ENCODE data around the gene MACROD2.

Gene MACROD2

DNA sequence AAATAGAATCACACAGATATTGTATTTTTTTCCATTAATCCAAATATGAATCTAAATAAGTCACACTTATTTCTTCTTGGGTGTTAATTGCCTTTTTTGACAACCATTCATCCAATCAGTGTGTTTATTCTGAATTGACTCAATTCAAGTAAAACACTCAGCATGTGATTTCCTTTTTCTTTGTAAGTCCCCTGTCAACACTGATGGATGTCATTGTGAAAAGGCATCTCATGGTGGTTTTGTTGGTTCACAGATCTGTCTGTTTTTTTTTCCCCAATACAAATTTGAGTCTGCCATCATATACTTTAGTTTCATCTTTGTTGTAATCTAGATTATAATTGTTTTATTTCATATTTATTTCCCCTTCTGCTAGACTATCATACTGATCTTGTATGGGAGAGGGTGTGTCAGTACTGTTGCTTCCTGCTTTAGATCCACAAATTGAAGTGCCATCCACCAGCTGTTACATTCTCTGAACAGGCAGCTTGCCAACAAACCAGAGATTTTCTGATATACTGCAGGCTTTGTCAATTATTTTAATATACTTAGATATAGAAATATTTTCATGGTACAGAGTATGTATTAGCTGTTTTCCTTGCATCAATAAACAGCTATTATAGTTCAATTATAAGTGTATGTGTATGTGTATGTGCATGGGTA lies 406.3 kb downstream of the MACROD2 start:
- DNase-seq (ENCODE audit: low read depth in 3 of 3, low spot score in 1 of 3), result no peak

DNA sequence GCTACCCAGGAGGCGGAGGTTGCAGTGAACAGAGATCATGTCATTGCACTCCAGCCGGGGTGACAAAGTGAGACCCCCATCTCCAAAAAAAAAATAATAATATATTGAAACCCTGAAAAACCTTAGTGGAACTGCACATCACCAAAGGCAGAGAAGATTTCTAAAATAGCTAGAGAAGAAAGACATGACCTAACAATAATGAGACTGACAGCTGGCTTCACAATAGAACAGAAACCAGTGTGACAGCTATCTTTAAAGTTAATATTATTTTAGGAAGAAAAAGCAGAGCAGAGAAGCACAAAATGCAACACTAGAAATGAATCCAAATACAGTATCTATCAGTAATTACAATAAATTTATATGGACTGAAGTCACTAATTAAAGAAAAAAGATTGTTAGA lies 409.2 kb downstream of the MACROD2 start:
- no peak for DNase-seq (ENCODE audit: low read depth in 3 of 3, low spot score in 1 of 3)

DNA sequence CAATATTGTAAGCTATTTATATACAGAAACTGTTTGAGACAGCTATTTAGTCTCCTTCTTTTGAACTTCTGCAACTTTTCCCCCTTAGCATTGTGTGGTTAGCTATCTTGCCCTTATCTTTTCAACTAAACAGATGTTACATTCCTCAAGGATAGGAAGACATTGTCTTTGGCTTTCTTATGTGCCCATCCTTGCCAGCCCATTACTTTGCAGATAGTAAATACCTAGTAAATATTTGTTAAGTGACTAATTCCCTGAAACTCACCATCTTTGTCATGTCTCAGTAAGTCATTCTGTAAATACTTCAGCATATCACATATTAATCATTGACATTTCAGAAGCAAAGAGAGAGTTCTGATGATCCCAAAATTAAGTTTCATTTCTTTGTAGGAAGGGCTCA lies 411.2 kb downstream of the MACROD2 start:
- no peak for DNase-seq (ENCODE audit: low read depth in 3 of 3, low spot score in 1 of 3)

DNA sequence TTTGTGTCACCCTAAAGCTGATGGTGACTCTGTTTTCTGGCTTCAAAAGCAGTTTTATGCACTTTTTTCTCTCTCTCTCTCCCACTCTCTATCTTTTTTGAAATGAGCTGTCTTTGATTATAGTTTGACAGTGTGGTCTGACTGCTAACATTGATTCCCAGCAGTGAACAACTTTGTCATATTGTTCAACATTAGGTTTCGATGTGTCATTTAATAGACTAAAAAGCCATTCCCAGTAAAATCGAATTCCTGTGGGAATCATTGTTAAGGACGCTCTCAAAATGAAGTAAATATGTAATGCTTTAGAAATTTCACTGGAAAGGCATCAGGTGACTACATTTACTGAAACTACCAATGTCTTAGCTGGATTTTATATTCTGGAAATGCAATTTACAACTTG lies 412.0 kb downstream of the MACROD2 start:
- DNase-seq (ENCODE audit: low read depth in 3 of 3, low spot score in 1 of 3), result no peak

DNA sequence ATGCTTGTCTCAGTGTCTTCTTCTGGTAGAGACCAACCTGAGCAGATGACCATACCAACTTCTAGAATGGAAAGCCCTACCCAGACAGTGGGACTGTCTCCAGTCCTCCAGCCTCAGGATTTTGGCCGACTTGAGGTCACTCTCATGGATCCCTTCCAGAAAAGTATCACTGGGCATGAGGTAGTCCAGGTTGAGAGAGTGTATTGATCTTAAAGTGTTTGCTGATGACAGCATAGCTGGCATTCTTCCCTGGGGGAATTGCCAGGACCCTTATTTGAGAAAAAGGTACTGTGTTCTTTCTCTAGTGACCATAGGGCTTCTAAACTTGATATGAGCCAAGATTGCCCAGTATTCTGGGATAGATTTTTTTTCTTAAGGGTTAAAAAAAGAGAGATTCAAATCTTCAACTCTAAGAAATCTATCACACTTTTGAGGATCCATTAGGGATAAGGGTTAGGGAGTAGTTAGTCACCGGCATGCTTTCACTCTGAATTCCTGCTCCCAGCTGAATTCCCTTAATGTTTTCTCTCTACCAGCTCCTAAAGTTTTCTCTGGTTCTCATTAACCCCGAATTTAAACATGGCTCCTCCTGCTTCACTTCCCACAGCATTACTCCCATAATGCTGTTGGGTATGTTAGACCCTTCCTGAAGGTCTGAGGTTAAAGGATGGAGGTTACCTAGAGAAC lies 415.7 kb downstream of the MACROD2 start:
- DNase-seq (ENCODE audit: low read depth in 3 of 3, low spot score in 1 of 3), result no peak

DNA sequence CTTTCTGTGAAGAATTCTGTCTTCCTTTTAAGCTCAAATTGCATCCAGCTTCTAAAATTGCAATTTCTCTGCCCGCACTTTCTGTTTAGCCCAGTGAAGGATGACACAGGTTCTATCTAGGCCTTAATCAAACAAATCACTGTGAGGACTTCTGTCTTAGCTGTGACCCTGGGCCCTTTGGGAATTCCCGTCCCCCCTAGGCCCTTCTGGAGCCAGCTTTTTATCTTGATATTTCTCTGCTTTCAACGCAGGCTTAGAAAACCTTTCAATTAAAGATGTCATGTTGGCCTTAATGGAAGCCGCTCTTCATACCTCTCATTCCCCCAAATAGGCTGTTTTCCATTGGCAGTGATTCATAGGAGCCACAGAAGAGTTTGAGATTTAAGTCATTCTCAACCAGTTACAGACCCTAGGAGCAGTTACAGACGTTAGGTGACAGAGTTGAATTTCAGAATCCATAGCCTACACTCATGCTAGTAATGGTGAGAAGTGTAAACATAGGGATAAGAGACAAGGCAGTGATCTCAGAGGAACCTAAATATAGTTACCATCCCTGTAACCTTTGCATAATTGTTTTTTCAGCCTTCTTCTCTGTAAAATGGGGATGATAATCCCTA lies 416.9 kb downstream of the MACROD2 start:
- no peak for DNase-seq (ENCODE audit: low read depth in 3 of 3, low spot score in 1 of 3)

DNA sequence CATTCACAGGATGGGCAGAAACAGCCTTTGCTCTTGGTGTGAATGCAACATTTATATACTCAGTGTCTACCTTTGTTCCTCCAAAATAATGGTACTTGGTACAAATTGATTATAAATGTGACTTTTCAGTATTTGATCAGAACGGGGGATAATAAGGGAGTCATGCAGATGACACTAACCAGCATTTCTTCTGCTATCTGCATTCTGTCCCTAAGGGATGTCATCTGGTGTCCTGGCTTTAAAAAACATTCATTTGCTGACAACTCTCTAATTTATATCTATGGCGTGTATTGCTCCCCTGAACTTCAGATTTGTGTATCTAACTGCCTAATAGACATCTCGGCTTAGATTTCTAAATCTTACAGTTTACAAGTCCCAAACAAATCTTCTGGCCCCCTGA lies 418.5 kb downstream of the MACROD2 start:
- DNase-seq (ENCODE audit: low read depth in 3 of 3, low spot score in 1 of 3), result no peak

DNA sequence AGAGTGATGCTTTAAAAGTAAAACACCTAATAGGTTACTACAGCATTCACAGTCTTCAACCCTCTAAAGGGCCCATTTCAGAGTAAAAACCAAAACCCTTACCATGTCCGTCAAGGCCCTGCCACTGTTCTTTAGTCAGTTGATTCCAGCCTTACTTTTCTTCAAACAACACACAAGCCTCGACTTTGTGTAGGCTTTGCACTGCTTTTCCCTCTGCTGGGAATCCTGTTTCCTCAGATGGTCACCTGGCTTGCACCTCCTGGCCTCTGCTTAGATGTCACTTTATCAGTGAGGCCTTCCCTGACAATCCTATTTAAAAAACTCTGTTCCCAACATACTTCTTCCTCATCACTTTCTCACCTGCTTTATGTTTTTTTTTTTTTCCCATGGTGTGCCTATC lies 419.2 kb downstream of the MACROD2 start:
- DNase-seq (ENCODE audit: low read depth in 3 of 3, low spot score in 1 of 3), result no peak

DNA sequence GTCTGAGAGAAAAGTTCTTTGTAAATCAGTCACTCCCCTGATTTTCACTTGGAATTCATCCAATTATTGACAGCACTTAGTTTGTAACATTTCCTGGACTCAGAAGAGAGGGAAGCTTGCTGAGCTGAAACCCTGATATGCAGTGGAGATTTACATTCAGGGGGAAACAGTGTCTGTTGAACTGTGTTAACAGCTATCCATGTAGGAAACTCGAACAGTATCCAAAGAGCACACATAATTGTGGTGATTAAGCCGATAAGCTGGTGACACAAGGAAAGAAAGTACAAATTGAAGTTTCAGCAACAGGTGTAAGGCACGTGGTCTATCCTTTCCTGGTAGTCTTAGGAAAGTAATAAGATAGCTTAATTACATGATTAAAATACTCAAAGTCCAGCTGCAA lies 420.2 kb downstream of the MACROD2 start:
- no peak for DNase-seq (ENCODE audit: low read depth in 3 of 3, low spot score in 1 of 3)

DNA sequence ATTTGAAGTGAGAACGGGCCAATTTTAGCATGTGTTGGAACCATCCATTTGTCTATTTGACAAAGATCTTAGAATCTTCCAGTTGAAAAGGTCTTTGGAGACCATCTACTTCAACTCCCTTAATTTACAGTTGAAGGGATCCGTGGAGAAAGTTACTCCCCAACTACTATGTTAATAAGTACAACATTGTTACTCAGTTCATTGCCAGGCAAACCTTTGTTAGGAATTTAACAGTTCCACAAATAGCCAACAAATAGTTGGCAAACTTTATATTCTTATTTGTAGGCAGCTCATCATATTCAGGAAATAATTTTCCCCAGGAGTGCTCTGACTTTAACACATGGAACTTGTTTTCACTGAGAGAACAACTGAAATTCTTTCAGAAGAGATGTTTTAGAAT lies 423.1 kb downstream of the MACROD2 start:
- no peak for DNase-seq (ENCODE audit: low read depth in 3 of 3, low spot score in 1 of 3)

DNA sequence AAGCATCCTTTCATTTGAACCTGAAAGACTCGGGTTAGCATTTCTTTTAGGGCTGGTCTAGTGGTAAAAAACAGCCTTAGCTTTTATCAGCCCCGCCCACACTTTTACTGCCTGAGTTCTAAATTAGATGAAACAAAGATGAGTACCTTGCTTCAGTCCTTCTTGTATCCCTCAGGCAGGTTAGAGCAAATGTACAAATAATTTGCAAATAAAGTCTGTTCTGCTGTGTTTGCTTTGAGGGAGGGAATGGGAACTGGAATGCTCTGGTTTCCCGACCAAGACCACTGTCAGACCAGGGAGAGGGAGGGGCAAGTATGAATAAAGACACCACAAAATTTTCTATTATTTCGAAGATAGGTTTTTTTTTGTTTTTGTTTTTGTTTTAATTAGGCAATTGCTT lies 427.6 kb downstream of the MACROD2 start:
- no peak for DNase-seq (ENCODE audit: low read depth in 3 of 3, low spot score in 1 of 3)

DNA sequence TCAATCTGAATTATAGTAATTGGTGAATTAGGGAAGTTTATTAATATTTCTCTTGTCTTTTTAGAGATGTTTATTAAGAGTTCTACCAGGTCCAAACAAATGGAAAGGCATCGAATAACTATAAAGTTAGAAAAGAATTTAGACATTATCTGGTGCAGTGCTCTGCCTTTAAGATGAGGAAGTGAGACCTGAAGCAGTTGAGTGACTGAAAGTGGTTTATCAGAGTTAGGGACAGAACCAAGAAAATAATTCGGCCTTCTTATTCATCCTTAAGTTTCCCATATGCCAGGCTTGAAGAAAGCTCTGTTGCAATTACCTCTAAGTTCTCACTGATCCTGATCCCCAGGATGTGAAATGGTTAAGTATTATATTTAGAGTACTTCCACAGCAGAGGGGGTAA lies 436.3 kb downstream of the MACROD2 start:
- no peak for DNase-seq (ENCODE audit: low read depth in 3 of 3, low spot score in 1 of 3)

DNA sequence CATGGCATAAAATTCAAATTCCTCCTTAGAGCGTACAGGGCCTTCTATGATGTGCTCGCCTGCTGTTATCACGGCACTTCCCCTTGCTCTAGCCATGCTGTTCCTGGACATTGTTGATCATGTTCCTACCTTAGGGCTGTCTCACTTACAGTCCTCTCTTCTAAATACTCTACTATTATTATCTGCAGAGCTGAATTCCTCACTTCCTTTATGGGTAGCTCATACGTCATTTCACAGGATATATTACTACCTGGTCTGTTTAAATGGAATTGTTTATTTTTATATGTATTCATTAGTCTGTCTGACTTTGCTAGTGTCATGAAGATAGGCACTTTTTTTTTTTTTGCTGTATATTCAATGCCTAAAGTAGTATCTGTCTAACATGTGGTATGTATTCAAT lies 436.8 kb downstream of the MACROD2 start:
- DNase-seq (ENCODE audit: low read depth in 3 of 3, low spot score in 1 of 3), result no peak

DNA sequence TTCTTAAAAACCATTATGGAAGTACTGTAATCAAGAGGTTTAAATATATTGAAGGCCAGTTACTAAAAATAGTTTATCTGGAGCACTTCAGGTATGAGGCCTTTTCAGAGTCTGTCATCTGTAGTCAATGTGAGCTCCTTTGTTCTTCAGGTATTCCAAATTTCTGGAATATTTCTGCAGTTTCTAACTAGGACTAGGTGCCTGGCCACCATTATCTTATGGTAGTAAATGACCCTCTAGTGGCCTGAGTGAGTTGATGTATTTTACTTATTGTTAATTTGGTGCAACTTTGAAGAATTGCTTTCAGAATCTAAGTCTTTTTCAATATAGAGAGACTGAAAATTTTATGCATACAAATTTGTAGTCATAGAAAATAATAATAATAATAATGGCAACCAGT lies 437.3 kb downstream of the MACROD2 start:
- DNase-seq (ENCODE audit: low read depth in 3 of 3, low spot score in 1 of 3), result no peak

DNA sequence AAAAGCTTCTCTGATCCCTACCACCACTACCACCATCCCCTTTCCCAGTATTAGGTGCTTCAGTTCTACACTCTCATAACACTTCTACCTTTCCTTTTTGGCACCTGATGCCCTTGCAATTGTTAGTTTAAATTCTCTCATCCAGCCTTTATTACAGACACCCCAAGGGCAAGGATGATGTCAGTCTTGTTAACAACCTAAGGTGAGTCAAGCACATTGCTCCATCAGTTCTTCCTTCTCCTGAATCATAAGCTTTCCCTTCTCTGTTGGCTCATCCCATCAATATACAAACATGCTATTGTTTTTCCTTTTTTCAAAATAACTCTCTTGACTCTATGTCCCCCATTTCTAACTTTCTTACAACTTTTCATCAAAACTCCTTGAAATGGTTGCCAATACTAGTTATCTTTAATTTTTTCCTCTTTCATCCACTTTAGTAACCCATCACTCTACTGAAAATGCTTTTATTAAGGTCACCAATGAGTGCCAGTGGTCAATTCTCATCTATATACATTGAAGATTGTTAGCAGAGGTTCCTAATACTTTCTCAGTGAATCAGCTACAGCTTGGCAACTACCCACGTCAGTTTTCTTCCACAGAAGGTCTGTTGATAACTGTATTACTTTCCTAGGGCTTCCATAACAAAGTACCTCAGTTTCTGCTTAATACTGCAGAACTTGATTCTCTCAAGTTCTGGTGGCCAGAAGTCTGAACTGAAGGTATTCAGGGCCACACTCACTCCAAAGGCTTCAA lies 439.2 kb downstream of the MACROD2 start:
- no peak for DNase-seq (ENCODE audit: low read depth in 3 of 3, low spot score in 1 of 3)

DNA sequence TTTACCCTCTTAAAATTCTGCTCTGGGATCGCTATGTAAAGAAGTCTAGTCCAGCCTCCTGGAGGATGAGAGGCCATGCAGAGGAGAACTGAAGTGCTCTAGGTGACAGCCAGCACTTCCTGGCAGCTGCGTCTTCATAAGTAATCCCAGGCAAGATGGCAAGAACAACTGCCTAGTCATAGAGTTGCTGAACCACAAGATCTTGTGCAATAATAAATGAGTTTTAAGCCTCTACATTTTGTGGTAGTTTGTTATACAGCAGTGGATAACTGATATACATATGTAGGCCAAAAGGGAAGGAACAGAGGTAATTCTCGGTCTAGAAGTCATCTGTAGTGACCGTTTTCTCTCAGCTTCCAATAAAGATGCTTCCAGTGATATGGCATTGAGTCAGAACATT lies 445.9 kb downstream of the MACROD2 start:
- no peak for DNase-seq (ENCODE audit: low read depth in 3 of 3, low spot score in 1 of 3)

DNA sequence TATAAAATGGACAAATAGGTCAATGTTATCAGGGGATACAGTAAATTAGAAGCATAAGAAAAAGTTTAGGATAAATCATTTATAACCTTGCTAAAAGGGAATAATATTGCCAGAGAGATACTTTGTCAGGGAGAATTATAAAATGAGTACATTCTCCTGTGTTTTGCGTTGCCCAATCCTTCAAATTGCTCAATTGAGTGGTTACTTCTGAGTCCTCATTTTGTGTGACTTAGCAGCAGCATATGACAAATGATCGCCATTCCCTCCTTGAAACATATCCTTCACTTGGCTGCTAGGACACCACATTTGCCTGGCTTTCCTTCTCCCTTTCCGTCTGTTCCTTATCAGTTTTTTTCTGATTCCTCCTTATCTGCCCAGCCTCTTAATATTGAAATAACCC lies 448.8 kb downstream of the MACROD2 start:
- no peak for DNase-seq (ENCODE audit: low read depth in 3 of 3, low spot score in 1 of 3)

DNA sequence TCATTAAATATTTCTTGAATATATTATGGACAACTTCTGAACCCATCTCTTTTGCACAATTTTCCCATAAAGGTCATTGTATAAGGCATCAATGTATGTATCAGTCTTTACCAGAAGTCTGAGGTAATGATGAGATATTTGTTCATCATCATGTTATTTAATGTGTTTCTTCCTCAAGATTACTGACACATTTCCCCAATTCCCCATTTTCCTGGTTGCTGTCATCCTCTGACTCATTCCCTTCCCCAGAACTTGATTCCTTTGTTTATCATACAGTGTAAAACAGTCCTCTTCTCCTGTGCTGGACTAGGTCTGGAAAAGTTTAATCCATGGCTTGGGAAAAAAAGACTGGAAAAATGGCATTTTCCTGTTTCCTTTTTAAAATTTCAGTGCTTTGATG lies 450.0 kb downstream of the MACROD2 start:
- DNase-seq (ENCODE audit: low read depth in 3 of 3, low spot score in 1 of 3), result no peak

DNA sequence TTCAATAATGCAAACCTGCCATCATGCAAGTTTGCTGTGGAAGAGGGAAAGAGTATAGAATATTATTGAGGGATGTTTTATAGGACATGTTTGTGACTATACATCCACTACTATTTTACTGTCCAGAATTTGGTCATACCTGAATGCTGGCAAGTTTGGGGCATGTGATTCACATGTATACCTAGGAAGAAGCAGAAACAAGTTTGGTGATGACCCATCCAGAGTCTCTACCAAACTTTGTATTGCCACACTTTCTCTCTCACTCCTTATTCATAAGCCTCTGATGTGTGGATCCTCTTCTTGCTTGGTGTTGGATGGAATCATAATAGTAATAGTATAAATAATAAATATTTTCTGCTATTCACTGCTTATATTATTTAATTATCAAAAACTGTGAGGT lies 450.6 kb downstream of the MACROD2 start:
- DNase-seq (ENCODE audit: low read depth in 3 of 3, low spot score in 1 of 3), result no peak

DNA sequence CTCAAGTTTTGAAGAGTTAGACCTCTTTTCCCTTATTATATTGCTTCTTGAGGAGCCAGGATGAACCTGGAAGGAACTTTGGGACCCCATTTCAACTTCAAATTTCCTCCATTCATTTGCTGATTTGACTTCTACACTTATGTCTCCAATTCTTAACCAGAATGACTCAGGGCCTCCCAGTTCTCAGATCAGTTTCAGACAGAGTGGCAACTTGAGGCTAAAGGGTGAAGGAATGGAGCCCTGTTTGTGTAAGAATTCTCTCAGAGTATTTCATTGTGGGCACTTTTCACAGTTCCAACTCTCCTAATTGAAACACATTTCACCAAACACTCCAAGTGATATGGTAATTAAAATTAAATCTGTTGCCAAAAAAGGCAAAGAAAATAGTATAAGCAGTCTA lies 451.1 kb downstream of the MACROD2 start:
- DNase-seq (ENCODE audit: low read depth in 3 of 3, low spot score in 1 of 3), result no peak

DNA sequence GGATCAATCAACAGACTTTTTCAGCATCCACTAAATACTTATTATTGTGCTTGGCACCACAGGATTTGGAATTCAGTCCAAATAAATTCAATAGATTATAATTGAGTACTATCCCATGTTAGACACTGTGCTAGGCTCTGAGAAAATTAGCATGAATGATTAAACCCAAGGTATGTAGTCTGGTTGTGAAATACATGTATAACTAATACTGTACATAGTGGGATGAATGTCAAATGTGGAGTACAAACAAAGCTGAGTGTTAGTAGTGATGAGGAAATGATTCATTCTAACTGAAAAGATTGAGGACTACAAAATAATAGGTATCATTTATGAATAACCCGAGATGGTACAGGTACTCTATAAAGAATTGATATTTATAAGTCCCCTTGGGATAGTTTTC lies 454.0 kb downstream of the MACROD2 start:
- no peak for DNase-seq (ENCODE audit: low read depth in 3 of 3, low spot score in 1 of 3)

DNA sequence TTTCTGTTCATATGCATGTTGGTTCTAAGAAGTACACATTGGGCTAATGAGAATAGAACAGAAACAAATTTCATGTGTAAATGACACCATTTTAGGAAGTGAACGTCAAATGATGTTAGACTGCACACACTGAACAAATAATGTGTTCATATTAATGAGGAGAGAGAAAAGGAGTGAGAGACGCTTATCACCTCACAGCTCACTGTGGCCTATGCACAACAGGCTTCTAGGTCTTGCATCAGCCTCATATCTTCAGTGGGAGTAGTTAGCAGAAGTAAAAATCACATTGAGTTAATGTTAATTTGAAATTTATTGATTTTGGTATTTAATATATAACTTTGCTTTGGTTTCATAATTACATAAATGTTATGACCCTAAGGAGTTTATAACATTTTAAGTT lies 454.9 kb downstream of the MACROD2 start:
- no peak for DNase-seq (ENCODE audit: low read depth in 3 of 3, low spot score in 1 of 3)
